Neural cell (in vitro differentiated cells): ENCODE results near the gene PCDHGA8.

Experiments
- CTCF ChIP-seq: fragments of 450-650 bp; IDR thresholded peaks from 2 replicates; pipeline ENCODE4 v1.5.1; 2014; ENCODE audit warnings: antibody characterized with exemption, mild to moderate bottlenecking, moderate library complexity; ENCODE audit not compliant: poor library complexity, severe bottlenecking
- EP300 ChIP-seq: fragments of 450-650 bp; conservative IDR thresholded peaks from 2 replicates; pipeline ENCODE4 v1.6.1; 2014; ENCODE audit warnings: antibody characterized with exemption, mild to moderate bottlenecking, moderate library complexity; ENCODE audit not compliant: poor library complexity, severe bottlenecking
- MXI1 ChIP-seq: fragments of 450-650 bp; conservative IDR thresholded peaks from 2 replicates; pipeline ENCODE4 v1.6.1; 2014; ENCODE audit warnings: antibody characterized with exemption, mild to moderate bottlenecking; ENCODE audit not compliant: poor library complexity, severe bottlenecking
- POLR2AphosphoS5 ChIP-seq: IDR thresholded peaks from 2 replicates; pipeline ENCODE4 v1.6.1; 2012
- RAD21 ChIP-seq: fragments of 450-650 bp; conservative IDR thresholded peaks from 2 replicates; pipeline ENCODE4 v1.6.1; 2014; ENCODE audit warnings: antibody characterized with exemption, mild to moderate bottlenecking, moderate library complexity
- SMC3 ChIP-seq: fragments of 450-650 bp; conservative IDR thresholded peaks from 2 replicates; pipeline ENCODE4 v1.6.1; 2014; ENCODE audit warnings: antibody characterized with exemption, mild to moderate bottlenecking, moderate library complexity; ENCODE audit not compliant: poor library complexity

GRCh38 chr5:141351591-141351990, 40.8 kb upstream of the PCDHGA8 start:
- TF ChIP-seq CTCF, result no peak
- TF ChIP-seq SMC3, result no peak
- no peak for TF ChIP-seq EP300
- no peak for TF ChIP-seq POLR2AphosphoS5
- TF ChIP-seq MXI1, result no peak
- no peak for TF ChIP-seq RAD21
